AG09309 (cell line): ENCODE data around the gene P3H1.
"Not testable (repeated sequence)": the region's sequence is repeated elsewhere in the genome, so short reads cannot be mapped to it uniquely, and the experiment has no call there.

Experiments
- DNase-seq: peaks from one replicate; pipeline ENCODE4 v3.0.0-alpha.2; 2010; ENCODE audit warnings: low read depth
- H3K4me3 ChIP-seq: 2 replicates; pipeline ENCODE4 v1.5.1; 2011; ENCODE audit warnings: mild to moderate bottlenecking, low read depth, low read length, moderate library complexity; ENCODE audit not compliant: control insufficient read depth
- CTCF ChIP-seq: IDR thresholded peaks from 2 replicates; pipeline ENCODE4 v1.5.1; 2011; ENCODE audit warnings: mild to moderate bottlenecking, low read depth, low read length, inconsistent platforms; ENCODE audit not compliant: insufficient read depth, control insufficient read depth; ENCODE audit errors: missing control alignments

P3H1 gene

DNA sequence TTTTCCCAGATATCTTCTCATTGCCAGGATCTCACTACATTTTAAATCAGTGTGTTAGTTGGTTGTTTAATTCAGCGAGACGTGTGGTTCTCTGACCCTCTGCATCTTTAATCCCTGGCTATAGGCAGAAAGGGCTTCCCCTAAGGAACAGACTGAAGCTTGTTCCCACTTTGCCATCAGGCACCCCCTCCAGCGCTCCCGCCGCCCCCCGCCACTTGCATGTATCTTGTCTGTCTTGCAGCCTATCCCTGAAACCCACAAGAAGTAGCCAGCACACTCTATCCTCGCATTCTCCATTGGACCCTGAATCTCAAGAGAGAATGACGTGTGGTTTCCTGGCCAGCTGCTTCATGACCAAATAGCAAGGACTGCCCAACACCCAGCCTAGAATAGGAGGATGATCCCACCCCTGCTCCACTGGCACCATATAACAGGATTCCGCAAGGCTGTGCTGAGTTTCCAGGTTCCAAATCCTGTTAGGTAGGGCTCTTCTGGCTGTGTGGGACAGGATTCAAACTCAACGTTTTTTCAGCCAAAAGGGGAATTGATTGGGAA lies 34.6 kb downstream of the P3H1 start:
- no peak overlapping the region for H3K4me3 ChIP-seq
- no peak for DNase-seq
- TF ChIP-seq CTCF: no peak

GRCh38 chr1:42731585-42731984 lies 35.2 kb downstream of the P3H1 start:
- no peak for DNase-seq
- TF ChIP-seq CTCF: no peak
- H3K4me3 ChIP-seq: no peak overlapping the region

- no peak for TF ChIP-seq CTCF
- DNase-seq: no peak
- H3K4me3 ChIP-seq: no peak overlapping the region
Measured at GRCh38 chr1:42730988-42731387, 35.8 kb downstream of the P3H1 start.

DNA sequence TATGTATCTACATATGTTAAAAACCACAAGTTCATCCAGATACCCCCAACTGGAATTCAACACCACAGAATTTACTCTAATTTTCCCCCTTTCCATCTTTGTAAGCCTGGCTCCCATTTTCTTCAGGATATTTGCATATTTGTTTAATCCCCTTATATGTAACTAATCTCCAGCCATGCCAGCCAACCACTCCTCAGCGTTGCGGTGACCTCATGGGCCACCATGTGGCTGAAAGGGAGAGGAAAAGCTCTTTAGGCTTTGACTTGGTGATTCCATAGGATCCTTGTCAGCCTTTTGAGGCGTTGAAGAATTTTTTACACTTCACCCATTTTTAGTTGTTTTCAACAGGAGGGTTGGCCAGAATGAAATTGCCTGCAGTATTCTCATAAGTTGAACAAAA lies 36.8 kb downstream of the P3H1 start:
- no peak for TF ChIP-seq CTCF
- no peak for DNase-seq
- H3K4me3 ChIP-seq: no peak overlapping the region

GRCh38 chr1:42725820-42726219 lies 41.0 kb downstream of the P3H1 start:
- not testable (repeated sequence) for DNase-seq, H3K4me3 ChIP-seq

DNA sequence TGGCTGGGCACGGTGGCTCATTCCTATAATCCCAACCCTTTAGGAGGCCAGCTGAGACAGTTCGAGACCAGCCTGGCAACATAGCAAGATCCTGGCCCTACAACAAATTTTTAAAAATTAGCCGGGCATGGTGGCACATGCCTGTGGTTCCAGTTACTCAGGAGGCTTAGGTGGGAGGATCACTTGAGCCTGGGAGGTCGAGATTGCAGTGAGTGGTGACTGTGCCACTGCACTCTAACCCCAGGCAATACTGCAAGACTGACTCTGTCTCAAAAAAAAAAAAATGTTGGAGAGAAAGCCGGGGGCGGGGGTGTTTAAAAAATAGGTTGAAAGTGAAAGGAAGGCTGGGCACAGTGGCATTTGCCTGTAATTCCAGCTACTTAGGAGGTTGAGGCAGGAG lies 43.3 kb downstream of the P3H1 start:
- no peak overlapping the region for H3K4me3 ChIP-seq
- DNase-seq: no peak
- no peak for TF ChIP-seq CTCF

DNA sequence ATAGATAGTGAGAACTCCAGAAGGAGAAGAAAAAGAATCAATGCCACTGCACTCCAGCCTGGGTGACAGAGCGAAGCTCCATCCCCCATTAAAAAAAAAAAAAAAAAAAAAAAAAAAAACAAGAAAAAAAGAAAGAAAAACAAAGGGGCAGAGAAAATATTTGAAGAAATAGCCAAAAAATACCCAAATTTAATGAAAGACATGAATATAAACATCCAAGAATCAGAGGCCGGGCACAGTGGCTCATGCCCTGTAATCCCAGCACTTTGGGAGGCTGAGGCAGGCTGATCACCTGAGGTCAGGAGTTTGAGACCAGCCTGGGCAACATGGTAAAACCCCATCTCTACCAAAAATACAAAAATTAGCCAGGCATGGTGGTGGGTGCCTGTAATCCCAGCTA lies 44.4 kb downstream of the P3H1 start:
- DNase-seq, H3K4me3 ChIP-seq: not testable (repeated sequence)

DNA sequence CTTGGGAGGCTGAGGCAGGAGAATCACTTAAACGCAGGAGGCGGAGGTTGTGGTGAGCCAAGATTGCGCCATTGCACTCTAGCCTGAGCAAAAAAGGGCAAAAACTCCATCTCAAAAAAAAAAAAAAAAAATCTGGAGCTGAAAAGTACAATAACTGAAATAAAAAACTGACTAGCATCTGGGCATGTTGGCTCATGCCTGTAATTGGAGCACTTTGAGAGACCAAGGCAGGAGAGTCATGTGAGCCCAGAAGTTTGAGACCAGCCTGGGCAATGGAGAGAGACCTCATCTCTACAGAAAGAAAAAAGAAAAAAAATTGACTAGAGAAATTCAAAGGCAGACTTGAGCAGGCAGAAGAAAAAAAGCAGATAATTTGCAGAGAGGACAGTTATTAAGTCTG lies 44.9 kb downstream of the P3H1 start:
- no peak overlapping the region for H3K4me3 ChIP-seq
- DNase-seq: no peak
- no peak for TF ChIP-seq CTCF
